GM13977 (cell line): ENCODE results near the gene TCFL5.

ENCODE experiments used
- DNase-seq: peaks from one replicate; pipeline ENCODE4 v3.0.0; 2012; ENCODE audit warnings: low spot score
- in situ Hi-C: fragments of 300-500 bp; cut with MboI; formaldehyde crosslinking; loops from one replicate; pipeline ENCODE4 v1.12.0; 2022; ENCODE audit warnings: low sequenced_read_pairs, low pct_unique_long_range_greater_than_20kb, mixed read lengths, inconsistent platforms; ENCODE audit not compliant: unreplicated experiment
- TF ChIP-seq, protein P1 (sequence below): IDR thresholded peaks from 2 replicates; pipeline ENCODE4 v1.5.1; 2012; ENCODE audit warnings: mild to moderate bottlenecking, control low read depth; ENCODE audit not compliant: insufficient read depth; ENCODE audit errors: extremely low read depth, missing control alignments

The TCFL5 gene

DNA sequence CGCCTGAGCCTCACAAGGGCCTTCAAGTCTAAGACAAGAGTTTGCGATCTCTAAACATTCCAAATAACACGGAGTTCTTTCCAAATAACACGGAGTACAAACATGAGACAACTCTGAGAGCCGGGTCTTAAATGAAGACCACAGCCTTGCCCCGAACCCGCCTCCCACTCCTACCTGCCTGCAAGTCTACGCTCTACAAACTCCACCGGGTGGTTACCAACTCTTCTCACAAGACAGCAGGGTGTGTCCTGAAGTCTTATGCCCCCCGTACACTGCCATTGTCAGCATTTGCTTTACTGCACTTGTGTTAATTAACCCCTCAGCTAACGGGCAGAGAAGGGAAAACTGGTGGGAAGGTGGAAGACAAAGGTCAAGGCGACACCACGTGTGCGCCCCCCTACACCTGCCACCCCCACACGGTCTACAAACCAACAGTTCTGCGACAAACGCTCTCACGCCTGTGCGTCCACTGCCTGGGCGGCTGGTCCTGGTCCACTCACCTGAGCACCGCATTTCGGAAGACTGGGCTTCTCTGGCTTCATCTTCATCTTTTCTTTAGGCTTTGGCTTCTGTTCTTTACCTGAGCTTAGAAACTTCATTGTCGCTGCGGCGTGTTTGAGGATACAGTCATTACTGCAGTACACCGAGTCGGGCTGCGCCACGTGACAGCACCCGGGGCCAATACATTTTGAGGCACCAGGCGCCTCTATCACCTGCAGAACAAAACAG is 45.2 kb upstream of the TCFL5 start:
- in situ Hi-C loops = no loop called here
- DNase-seq = no peak
- TF ChIP-seq, protein P1, sequence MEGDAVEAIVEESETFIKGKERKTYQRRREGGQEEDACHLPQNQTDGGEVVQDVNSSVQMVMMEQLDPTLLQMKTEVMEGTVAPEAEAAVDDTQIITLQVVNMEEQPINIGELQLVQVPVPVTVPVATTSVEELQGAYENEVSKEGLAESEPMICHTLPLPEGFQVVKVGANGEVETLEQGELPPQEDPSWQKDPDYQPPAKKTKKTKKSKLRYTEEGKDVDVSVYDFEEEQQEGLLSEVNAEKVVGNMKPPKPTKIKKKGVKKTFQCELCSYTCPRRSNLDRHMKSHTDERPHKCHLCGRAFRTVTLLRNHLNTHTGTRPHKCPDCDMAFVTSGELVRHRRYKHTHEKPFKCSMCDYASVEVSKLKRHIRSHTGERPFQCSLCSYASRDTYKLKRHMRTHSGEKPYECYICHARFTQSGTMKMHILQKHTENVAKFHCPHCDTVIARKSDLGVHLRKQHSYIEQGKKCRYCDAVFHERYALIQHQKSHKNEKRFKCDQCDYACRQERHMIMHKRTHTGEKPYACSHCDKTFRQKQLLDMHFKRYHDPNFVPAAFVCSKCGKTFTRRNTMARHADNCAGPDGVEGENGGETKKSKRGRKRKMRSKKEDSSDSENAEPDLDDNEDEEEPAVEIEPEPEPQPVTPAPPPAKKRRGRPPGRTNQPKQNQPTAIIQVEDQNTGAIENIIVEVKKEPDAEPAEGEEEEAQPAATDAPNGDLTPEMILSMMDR = no peak

DNA sequence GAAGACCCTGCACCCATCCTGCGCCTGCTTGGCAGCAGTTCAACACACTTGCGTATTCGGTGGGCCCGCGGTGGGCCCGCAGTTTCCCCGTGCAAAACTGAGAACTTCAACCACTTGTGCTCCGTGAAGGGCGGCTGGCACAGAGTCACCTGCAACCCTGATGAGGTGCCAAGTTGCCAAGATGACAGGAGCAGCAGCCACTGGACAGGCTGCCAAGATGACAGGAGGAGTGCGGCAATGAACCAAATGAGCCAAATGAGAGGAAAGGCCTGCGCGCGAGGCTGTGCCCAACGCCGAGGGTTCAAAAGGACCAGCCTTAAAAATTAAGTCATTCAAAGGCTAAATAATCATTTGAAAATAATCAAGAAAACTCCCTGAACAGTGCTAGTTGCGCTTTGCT is 44.6 kb upstream of the TCFL5 start:
- DNase-seq = no peak
- TF ChIP-seq, protein P1 = no peak
- in situ Hi-C loops = no loop called here

DNA sequence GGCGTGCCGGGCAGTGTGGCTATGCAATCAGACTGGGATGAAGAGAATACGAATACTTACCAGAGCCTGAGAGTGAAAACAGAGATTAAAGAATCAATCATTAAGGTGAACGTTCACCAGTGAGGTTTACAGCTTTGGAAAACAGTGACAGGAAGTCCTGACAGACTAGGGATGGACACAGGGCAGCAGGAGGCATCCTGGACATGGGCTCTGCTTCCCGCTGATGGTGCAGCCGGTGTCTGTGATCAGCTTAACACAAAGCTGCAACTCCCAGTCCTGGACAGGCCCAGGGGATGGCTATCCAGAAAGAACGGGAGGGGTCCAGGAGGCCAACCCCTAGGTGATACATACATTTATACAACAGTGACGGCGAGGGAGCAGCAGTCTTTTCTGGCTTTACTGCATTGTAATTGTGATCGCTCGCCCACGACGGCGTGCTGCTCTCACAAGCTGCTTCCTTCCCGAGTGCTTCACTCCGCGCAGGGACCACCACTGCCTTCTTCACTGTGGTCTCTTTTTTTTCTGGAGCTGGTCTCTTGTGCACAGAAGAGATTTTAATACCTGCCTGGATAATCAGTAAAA is 44.0 kb upstream of the TCFL5 start:
- DNase-seq = no peak
- in situ Hi-C loops = no loop called here
- TF ChIP-seq, protein P1 = no peak

DNA sequence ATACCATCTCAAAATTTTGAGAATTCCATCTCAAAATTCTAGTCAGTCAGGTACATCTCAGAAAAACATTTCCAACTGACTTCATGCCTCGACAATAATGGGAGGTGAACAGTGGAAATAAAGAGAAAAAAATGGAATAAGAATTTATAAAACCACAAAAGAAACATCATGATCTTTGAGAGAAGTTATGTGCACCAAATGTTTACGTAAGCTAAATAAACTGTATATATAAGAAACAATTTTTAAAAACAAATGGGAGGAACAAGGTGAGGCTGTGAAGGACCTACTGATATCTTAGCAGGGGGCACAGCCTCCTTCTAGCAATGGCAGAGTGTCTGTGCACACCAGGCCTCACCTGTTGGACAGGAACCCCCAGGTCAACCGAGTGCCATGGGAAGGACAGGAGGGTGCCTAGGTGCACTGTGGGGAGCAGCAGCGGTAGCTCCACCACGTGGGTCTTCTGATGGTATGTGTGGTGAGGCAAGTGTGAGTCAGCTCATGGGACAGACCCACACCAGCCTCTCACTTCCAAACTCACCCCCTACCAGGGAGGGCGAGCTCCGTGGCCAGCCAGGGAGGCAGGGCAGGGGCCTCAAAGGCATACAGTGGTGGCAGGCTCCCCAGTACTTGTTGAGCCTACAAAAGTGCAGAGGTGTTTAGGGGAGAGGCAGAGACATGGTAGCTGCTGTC is 41.4 kb upstream of the TCFL5 start:
- no peak for DNase-seq
- TF ChIP-seq, protein P1 = no peak
- in situ Hi-C loops = no loop called here

DNA sequence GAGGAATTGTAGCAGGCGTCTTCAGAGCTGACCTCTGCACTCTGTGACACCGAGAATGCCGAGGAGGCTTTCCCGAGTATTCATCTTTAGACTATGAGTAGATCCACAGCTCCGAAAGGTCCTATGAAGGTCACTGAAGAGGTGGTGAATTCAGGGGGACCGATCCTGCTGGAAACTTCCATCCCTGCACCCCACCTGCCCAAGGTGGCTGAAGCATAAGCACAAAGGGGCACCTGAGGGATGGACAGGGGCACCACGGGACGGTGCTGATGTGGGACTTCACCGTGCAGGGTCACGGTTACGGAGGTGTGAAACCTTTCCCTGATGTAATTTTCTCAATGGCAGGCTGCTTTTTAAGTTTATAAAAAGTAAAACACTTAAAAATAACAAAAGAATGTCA is 40.3 kb upstream of the TCFL5 start:
- no peak for DNase-seq
- in situ Hi-C loops = no loop called here
- TF ChIP-seq, protein P1 = no peak

DNA sequence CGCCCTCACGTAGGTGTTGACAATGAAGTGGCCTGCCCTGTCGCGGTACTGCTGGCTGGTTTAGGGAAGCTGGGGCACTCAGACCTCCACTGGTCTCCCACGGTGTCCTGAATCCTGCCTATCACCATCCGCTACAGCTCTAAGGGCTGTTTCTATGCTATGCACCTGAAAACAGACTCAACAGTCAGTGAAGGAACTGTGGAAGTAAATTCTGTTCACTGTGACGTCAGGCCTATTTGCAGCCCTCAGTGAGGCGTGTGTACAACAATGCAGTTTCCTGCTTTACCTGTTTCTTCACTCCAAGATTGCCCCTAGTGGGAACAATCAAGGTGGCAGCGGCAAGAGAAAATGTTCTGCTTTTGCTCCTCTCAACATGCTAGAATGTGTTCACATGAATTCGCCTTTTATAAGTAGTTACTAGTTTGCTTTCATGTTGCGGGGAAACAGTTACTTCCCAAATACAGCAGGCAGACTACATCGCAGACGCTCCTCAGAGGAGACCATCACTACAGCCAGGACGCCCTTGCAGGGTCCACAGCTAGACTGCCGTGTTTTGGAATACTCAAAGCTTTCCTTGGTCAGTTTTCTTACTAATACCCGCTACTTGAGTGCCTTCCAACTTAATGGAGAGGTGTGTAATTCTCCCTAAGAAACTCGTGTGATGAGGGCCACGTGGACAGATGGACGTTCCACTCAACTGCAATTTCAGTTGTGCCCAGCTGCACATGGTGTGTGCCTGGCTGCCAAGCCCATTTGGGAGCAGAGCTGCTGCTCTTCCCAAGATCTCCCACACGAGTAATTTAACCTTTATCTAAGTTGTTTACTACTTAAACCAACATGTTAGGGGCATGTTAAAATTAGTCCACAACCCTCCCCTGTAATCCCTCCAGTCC is 39.3 kb upstream of the TCFL5 start:
- peak; percentile 50 for DNase-seq
- in situ Hi-C loops = no loop called here
- TF ChIP-seq, protein P1 = no peak
